ENCODE measurements around the gene TMEM179. TPM values are rescaled to one million over a fixed set of nuclear protein-coding genes. Genes with fewer than 3 reads are reported as not detected.

Gene TMEM179
- total RNA-seq, 1 donor from 2014 or later: not detected

DNA sequence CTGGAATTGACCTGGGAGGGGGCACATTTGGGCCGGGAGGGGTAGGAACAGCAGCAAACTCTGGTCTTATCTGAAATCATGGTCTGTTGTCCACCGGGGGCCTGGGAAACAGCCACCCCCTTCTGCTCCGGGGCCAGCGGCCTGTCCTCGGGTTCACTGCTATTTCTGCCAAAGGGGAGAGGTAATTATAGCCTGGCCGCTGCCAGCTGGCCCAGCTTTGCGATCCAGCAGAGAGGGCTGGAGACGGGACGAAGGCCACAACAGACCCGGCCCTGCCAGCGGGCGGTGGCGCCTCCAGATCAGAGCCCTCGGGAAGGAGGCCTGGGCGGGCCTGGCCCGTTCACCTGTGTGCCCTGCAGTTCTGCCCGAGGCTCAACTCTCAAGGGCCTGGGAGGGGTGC is 25.1 kb downstream of the TMEM179 start, which contains the start of gene C14orf180:
Gene C14orf180, plus strand, starts transcription at position 258 of the 400 bp plus-strand sequence. CDS start 6,667 bp downstream, outside the sequence.
- intact Hi-C loops (cut with DNase I): no loop called here
- DNase-seq (ENCODE audit: missing footprints) (peak; percentile 87), ATAC-seq (peak; percentile 43)

- intact Hi-C loops (cut with DNase I): no loop called here
- ATAC-seq: no peak
Measured at GRCh38 chr14:104578321-104578720, 26.3 kb downstream of the TMEM179 start.

GRCh38 chr14:104577847-104578301 is 26.7 kb downstream of the TMEM179 start:
- DNase-seq (ENCODE audit: missing footprints): no peak
- no peak for ATAC-seq
- intact Hi-C loops (cut with DNase I): no loop called here

More at GRCh38 chr14:104578321-104578720, 26.3 kb downstream of the TMEM179 start:
- DNase-seq (ENCODE audit: missing footprints): no peak

GRCh38 chr14:104577426-104577825 is 27.1 kb downstream of the TMEM179 start:
- no peak for ATAC-seq
- intact Hi-C loops (cut with DNase I): no loop called here
- no peak for DNase-seq (ENCODE audit: missing footprints)

DNA sequence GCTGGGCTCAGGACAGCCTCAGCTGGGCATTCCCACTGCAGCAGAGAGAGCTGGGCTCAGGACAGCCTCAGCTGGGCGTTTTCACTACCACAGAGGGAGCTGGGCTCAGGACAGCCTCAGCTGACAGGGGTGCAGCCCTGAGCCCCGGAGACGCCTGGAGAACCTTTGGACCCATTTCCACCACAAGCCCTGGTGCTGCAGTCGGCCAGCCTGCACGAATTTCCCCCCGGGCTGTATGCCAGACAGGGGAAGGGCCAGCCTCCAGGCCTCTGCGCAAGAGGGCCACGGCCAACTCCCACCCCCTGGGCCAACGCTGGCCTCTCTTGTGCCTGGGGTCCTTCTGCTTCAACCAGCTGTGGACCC is 27.6 kb downstream of the TMEM179 start:
- intact Hi-C loops (cut with DNase I): no loop called here
- no peak for DNase-seq (ENCODE audit: missing footprints)
- no peak for ATAC-seq

- intact Hi-C loops (cut with DNase I): no loop called here
- no peak for DNase-seq (ENCODE audit: missing footprints)
- no peak for ATAC-seq
Measured at GRCh38 chr14:104576232-104576969, 28.2 kb downstream of the TMEM179 start.

DNA sequence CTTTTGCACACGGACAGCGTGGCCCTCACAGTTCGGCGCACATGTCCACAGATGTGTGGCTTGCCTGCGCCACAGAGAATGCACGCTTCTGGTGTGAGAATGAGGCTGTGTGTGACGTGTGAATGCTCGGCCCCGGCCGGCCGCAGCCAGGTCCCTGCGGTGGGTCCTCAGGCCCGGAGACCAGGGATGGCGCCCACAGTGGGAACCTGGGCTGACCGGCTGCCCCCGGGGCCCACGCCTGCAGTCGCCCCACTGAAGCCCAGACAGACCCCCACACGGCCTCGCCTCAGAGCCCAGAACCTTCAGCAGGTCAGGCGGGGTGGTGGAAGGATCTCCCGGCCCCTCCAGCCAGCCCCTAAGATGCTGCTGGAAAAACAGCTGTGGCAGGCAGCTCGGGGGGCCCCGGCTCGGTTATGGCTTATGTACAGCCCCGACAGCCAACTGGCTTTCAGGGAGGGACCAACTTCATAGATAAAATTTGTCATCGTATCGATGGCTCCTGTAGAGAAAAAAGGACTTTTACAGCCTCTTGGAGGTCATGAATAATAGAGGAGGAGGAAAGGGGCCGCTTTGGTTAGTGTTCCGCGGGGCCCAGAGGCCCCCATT is 29.5 kb downstream of the TMEM179 start:
- no peak for ATAC-seq

DNA sequence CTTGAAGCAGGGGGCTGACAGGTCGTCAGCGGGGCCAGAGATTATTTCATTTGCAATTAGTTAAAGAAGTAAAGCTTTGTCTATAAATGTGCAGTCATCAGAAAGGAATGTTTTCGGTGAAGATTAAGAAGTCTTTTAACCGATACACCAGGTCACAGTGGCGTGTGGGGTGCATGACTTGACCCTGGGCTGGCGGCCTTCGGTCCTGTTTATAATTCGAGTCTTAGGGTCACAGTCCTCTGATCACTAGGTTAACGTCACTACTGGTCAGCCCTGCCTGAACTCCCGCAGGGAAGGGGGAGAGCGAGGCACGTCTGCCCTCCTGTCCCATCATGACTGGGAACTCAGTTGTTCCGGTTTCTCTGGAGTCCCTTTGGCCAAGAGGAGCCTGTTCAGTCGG is 30.0 kb downstream of the TMEM179 start:
- no peak for DNase-seq (ENCODE audit: missing footprints)
- ATAC-seq: no peak
- intact Hi-C loops (cut with DNase I): no loop called here

More for the DNA sequence above, 29.5 kb downstream of the TMEM179 start:
- no peak for DNase-seq (ENCODE audit: missing footprints)
- intact Hi-C loops (cut with DNase I): no loop called here

DNA sequence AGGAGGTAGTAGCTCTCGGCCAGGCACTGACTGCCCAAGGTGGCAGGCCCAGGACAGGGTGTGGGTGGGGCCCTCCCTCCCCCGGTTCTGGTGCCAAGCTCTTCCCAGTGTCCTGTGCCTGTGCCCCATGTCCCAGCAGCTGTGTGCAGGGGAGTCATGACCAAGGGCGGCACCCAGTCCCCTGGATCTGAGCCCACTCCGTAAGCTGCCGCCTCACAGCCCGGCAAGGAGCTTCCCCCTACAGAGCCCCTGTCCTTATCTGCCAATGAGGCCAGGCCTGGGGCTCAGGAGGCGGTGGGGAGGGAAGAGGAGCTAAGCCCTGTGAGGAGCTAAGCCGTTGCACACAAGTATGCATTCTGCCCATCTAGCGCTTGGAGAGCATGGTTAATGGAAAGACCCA is 30.6 kb downstream of the TMEM179 start:
- intact Hi-C loops (cut with DNase I): no loop called here
- ATAC-seq (peak; percentile 55), DNase-seq (ENCODE audit: missing footprints) (no peak)

- no peak for ATAC-seq
- DNase-seq (ENCODE audit: missing footprints): no peak
- intact Hi-C loops (cut with DNase I): no loop called here
Measured at GRCh38 chr14:104572668-104573067, 31.9 kb downstream of the TMEM179 start.

DNA sequence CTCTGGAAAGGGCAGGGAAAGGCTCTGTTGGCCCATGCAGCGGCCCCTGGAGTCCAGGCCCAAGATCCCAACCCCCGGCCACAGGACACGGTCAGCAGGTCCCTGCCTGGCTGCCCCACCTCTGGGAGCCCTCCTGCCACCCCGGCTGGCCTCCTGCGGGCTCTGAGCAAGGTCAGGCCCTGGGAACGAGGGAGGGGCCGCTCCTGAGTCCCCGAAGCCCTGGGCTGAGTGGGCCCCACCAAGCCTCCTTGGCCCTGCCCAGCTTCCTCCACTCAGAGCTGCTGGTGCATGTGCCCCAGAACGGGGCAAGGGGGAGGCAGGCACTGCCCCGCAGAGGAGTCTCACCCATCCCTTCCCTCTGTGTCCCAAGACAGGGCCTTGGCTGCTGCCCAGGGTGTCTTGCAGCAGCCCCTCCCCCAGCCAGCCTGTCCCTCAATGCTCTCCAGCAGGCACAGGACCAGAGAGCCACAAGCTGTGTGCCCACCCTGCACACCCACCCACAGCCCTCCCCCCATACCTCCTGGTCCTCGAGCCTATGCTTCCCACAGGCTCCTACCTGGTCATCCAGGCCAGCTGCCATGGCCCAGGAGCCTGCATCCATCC is 32.4 kb downstream of the TMEM179 start:
- intact Hi-C loops (cut with DNase I): no loop called here
- DNase-seq (ENCODE audit: missing footprints): no peak
- ATAC-seq: peak; percentile 20

DNA sequence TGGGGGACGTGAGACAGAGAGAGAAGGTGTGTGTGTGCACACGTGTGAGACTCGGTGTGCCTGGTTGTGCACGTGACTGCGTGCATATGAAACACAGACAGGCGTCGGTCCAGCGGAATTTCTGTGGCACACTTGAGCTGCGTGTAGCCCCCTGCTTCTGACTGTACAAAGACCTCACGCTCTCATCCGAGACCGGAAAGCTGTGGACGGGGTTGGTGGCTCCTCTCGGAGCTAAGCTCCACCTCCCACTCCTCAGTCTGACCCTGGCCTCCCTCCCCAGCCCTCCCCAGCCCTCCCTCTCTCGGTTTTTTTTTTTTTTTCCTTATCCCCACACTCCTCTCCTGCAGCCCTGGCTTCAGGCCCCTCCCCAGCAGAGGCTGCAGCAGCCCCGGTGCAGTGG is 33.3 kb downstream of the TMEM179 start:
- ATAC-seq: no peak
- intact Hi-C loops (cut with DNase I): no loop called here
- DNase-seq (ENCODE audit: missing footprints): no peak

- no peak for ATAC-seq
- intact Hi-C loops (cut with DNase I): no loop called here
Measured at GRCh38 chr14:104569435-104569834, 35.1 kb downstream of the TMEM179 start.

DNA sequence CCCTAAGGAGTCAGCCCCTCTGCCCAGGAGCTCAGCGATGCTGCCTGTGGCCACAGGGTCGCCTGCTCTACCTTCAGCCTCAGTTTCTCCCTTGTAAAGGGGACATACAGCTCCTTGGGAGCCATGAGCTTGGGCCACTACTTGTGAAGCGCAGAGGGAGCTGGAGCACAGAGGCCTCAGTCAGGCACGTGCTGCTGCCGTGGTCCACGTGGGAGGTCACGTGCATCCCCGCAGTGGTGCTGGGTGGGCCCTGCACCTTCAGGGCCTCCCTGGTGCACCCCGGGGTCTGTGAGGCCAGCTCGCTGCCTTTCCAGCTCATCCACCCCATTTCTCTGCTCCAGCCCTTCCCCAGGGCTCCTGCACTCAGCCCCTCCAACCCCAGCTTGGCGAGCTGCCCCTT is 36.0 kb downstream of the TMEM179 start:
- ATAC-seq (no peak), DNase-seq (ENCODE audit: missing footprints) (no peak)
- intact Hi-C loops (cut with DNase I): no loop called here

More at GRCh38 chr14:104569435-104569834, 35.1 kb downstream of the TMEM179 start:
- DNase-seq (ENCODE audit: missing footprints): no peak

- intact Hi-C loops (cut with DNase I): no loop called here
- ATAC-seq (no peak), DNase-seq (ENCODE audit: missing footprints) (no peak)
Measured at GRCh38 chr14:104567957-104568225, 36.7 kb downstream of the TMEM179 start.

DNA sequence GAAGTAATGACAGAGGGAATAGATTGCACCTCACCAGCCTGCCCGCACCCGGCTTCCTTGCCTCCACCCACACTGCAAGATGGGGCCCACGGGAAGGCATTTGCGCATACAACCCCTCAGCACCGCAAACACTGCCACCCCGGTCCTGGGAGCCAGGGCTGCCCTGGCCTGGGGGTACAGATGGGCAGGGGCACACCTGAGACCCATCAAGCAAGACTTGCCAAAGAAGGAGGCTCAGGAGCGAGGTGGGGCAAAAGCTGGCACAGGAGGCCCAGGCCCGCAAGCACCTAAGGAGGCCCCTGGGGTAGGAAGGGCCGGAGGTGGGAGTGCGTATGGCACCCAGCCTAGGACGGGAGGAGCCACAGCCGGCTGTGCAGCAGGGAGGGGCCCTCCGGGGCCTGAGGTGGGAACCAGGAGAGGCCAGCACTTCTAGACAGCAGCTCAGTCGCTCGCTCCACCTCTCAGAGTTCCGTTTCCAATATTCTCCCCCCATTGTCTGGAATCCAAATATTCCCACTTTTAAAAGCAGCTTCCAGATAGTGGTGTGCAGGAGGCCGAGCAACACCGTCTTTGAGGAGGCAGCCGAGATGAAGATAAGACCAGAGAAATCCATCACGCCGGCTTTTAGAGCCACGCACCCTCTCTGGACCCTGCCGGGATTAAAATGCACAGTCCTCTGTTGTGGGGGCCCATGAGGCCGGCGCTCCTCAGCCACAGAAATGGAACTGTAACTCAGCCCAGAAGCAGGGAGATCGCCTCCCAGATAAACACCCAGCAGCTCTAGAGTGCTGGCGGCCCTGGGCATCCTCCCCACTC is 37.2 kb downstream of the TMEM179 start:
- ATAC-seq: no peak
- DNase-seq (ENCODE audit: missing footprints): no peak
- intact Hi-C loops (cut with DNase I): no loop called here

DNA sequence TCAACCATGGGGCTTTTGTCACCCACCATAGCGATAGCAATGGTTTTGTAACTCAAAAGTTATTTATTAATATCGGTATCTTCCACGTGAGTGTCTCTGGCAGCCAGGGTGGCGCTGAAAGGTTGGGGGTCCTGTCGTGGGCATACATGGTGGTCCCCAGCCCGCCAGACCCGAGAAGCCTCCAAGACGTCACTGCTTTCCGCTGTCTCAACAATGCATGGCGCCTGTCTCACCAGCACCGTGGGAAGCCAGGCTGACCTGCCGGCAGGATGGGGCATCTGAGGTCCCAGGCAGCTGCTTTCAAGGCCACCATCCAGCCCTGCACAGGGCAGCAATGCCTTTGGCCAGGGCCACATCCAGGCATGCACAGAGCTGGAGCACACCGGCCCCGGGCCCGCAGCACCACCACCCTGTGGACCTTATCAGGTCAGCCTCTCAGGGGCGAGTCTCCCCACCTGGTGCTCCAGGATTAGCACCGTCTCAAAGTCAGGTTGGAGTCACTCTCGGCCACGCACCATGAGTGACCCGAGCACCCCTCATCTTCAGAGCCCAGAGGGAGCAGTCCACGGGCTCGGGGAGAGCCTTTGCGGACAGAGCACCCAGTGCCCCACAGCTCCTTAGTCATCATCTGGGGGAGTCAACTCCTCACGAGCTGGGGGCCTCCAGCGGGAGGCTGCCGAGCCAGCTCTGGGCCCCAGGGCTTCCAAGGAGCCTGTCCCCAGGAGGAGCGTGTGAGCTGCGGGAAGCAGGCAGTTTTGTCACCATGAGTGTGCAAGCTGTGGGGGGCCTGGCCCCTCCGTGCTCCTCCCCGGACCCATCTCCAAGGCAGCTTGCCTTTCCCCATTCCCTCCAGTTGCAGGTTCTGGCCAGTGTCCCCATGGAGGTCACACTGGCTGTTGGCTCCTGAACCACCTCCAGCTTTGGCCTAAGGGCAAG is 39.6 kb downstream of the TMEM179 start:
- ATAC-seq (no peak), DNase-seq (ENCODE audit: missing footprints) (no peak)
- intact Hi-C loops (cut with DNase I): loop anchor here (1.0 to 5.0 kb wide), 3 partner anchors 77 to 488 kb away; no protein-coding TSS in a partner anchor
